ENCODE results near the gene DYSF. TPM values are rescaled to one million over a fixed set of nuclear protein-coding genes. Genes with fewer than 3 reads are reported as not detected.

Gene DYSF
- total RNA-seq, 1 experiment from 2014 or later = 5.5 TPM

GRCh38 chr2:71538241-71538640, 84.9 kb downstream of the DYSF start:
- Mint-ChIP-seq H3K27me3 (ENCODE audit: low read depth) (peaks cover 1% of the 10 kb centered on the region; the same call in 1 of the 2 replicates), H3K27ac (no peak overlapping the region; a peak in 1 of 7 replicates), H3K4me3 (no peak overlapping the region), H3K4me1 (peaks cover 2 to 3% of the 10 kb centered on the region in 2 experiments; a peak in 1 of 4 replicates), H3K9me3 (peaks cover 8 to 10% of the 10 kb centered on the region in 2 experiments), H3K36me3 (ENCODE audit: insufficient read depth in 1 of 3, low read depth in 3 of 3) (peaks cover 2 to 7% (median 2%) of the 10 kb centered on the region in 3 experiments; a peak in 6 of 7 replicates)
- Histone ChIP-seq H3K23me2 (ENCODE audit: insufficient read length, low read depth, low read length, poor library complexity, severe bottlenecking) (no peaks in the 10 kb centered on the region), H2BK15ac (ENCODE audit: low read depth, low read length) (no peak overlapping the region), H4K5ac (ENCODE audit: insufficient read length, low read depth, low read length) (no peak overlapping the region), H3K4ac (ENCODE audit: low read depth, low read length) (no peak overlapping the region), H2AK5ac (ENCODE audit: insufficient read length, low read length) (no peak overlapping the region), H2BK5ac (ENCODE audit: insufficient read length, low read length) (no peak overlapping the region), H4K20me1 (ENCODE audit: control insufficient read depth, insufficient read depth, insufficient read length) (no peaks in the 10 kb centered on the region), H3K9me3 (ENCODE audit: control insufficient read depth, low read depth, low read length) (no peaks in the 10 kb centered on the region), H3K56ac (ENCODE audit: insufficient read length, low read depth, low read length) (no peak overlapping the region), H4K91ac (ENCODE audit: insufficient read length, low read depth, low read length) (no peak overlapping the region), H3T11ph (ENCODE audit: low read length) (no peak overlapping the region), H2BK20ac (ENCODE audit: low read depth, low read length, poor library complexity, severe bottlenecking) (no peak overlapping the region), H3K23ac (ENCODE audit: insufficient read length, low read depth, low read length) (no peak overlapping the region), H3K27me3 (ENCODE audit: insufficient read depth, low read length) (no peaks in the 10 kb centered on the region), H3K4me2 (ENCODE audit: insufficient read depth, insufficient read length, low read length) (no peak overlapping the region), H2BK120ac (ENCODE audit: low read depth, low read length, poor library complexity, severe bottlenecking) (no peak overlapping the region), H2BK12ac (ENCODE audit: insufficient read length, low read depth, low read length) (no peak overlapping the region), H4K8ac (replicated peaks; ENCODE audit: insufficient read length, low read depth, low read length) (no peak overlapping the region), H3K79me2 (ENCODE audit: insufficient read depth, low read length) (no peaks in the 10 kb centered on the region), H3K27ac (ENCODE audit: insufficient read length, low read depth, low read length) (no peak overlapping the region), H3K14ac (ENCODE audit: insufficient read depth, low read length) (no peak overlapping the region), H3K79me1 (ENCODE audit: insufficient read depth, low read depth, low read length, poor library complexity, severe bottlenecking) (no peaks in the 10 kb centered on the region), H2AFZ (ENCODE audit: low read length) (no peak overlapping the region), H3K4me1 (ENCODE audit: insufficient read depth, low read length) (no peaks in the 10 kb centered on the region), H3K18ac (ENCODE audit: insufficient read length, low read depth, low read length) (no peak overlapping the region), H3K9ac (ENCODE audit: extremely low read depth, insufficient read length, low read length) (no peak overlapping the region)
- no CpG with 5 or more reads among the region's 3 CpGs for WGBS (ENCODE audit: extremely low coverage, insufficient read length, low lambda C conversion rate)
- peak; percentile 10 for DNase-seq
- TF ChIP-seq CTCF (conservative IDR thresholded peaks at IDR 0.05) = no peak

Data from H9 (cell line).